ENCODE measurements around the gene UGT2A2. TPM values are rescaled to one million over a fixed set of nuclear protein-coding genes. Genes with fewer than 3 reads are reported as not detected.

The UGT2A2 gene
- total RNA-seq, 1 donor from 2014 or later, result not detected

DNA sequence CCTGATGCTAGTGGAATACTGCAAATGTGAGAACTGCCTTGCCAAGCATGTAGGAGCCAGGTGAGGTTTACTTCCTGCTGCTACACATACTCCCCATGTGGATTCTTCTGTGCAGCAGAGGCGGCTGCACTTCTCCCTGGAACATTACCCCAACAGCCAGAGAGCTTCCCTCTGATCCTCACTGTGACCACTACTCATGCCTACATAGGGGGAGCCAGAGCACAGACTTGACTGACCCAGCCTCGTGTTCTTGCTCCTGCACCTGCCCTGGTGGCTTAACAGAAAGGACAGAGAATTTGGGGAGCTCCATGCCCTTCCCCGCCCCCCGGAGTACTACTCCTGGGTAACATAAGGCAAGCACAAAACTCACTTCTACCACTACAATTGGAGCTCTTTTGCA is 38.4 kb downstream of the UGT2A2 start:
- intact Hi-C loops (cut with micrococcal nuclease), result no loop called here

DNA sequence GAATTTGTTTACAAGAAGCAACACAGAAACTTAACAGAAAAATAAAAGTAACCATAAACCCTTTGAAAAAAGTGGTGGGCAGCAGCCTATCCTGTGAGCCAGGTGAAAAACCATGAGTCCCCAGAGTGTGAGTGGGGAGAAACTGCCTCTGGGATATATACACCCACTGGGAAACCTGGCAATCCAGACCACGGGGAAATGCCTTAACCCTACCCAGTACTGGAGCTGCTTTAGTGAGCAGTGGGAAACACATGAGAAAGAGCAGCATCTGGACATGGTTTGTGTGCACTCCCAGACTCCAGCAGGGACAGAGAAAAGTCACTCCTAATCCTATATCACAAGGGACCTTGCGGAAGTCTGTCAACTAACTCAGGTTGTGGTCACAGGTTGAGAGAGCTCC is 39.4 kb downstream of the UGT2A2 start:
- no peaks in the 10 kb centered on the region for H3K36me3 Mint-ChIP-seq (ENCODE audit: low read depth)
- H3K9me3 Mint-ChIP-seq, result no peaks in the 10 kb centered on the region
- H3K4me1 Mint-ChIP-seq, result no peaks in the 10 kb centered on the region
- no peak overlapping the region for H3K27ac Mint-ChIP-seq
- no peak overlapping the region for H3K4me3 Mint-ChIP-seq
- H3K27me3 Mint-ChIP-seq, result no peaks in the 10 kb centered on the region
- DNase-seq, result no peak
- intact Hi-C loops (cut with micrococcal nuclease), result no loop called here

More for the DNA sequence above, 38.4 kb downstream of the UGT2A2 start:
- Mint-ChIP-seq H3K4me1 (no peaks in the 10 kb centered on the region), H3K36me3 (ENCODE audit: low read depth) (no peaks in the 10 kb centered on the region), H3K4me3 (no peak overlapping the region), H3K27ac (no peak overlapping the region), H3K9me3 (peaks cover 5% of the 10 kb centered on the region), H3K27me3 (no peaks in the 10 kb centered on the region)
- DNase-seq, result no peak

DNA sequence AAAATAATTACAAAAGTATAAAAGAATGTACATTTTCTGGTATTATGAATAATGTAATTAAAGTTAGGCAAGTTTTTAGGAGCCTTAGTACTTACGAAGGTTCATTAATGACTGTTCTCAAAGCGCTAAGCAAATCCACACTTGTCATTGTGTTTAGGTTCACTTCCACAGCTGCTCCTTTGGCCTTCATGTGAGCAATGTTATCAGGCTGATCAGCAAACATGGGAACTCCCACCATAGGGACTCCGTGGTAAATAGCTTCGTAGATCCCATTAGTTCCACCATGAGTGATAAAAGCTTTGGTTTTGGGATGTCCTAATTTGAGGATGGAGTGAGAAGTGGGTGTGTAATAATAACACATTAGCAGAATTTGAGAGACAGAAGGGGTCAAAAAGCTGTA is 45.1 kb downstream of the UGT2A2 start:
- Mint-ChIP-seq H3K4me3 (no peak overlapping the region), H3K9me3 (no peaks in the 10 kb centered on the region), H3K4me1 (no peaks in the 10 kb centered on the region), H3K27ac (no peak overlapping the region), H3K27me3 (no peaks in the 10 kb centered on the region), H3K36me3 (ENCODE audit: low read depth) (no peaks in the 10 kb centered on the region)
- DNase-seq, result no peak
- intact Hi-C loops (cut with micrococcal nuclease), result no loop called here

GRCh38 chr4:69591364-69591763 is 48.1 kb downstream of the UGT2A2 start:
- no peak overlapping the region for H3K27ac Mint-ChIP-seq
- no peaks in the 10 kb centered on the region for H3K27me3 Mint-ChIP-seq
- no peaks in the 10 kb centered on the region for H3K4me1 Mint-ChIP-seq
- no peaks in the 10 kb centered on the region for H3K36me3 Mint-ChIP-seq (ENCODE audit: low read depth)
- no peaks in the 10 kb centered on the region for H3K9me3 Mint-ChIP-seq
- intact Hi-C loops (cut with micrococcal nuclease), result no loop called here
- H3K4me3 Mint-ChIP-seq, result no peak overlapping the region
- DNase-seq, result no peak

GRCh38 chr4:69589884-69590283 is 49.6 kb downstream of the UGT2A2 start:
- H3K36me3 Mint-ChIP-seq (ENCODE audit: low read depth), result no peaks in the 10 kb centered on the region
- no peak overlapping the region for H3K4me3 Mint-ChIP-seq
- no peak overlapping the region for H3K27ac Mint-ChIP-seq
- intact Hi-C loops (cut with micrococcal nuclease), result no loop called here
- H3K27me3 Mint-ChIP-seq, result no peaks in the 10 kb centered on the region
- no peak for DNase-seq
- no peaks in the 10 kb centered on the region for H3K4me1 Mint-ChIP-seq
- no peaks in the 10 kb centered on the region for H3K9me3 Mint-ChIP-seq

GRCh38 chr4:69584135-69584534 is 55.3 kb downstream of the UGT2A2 start:
- H3K9me3 Mint-ChIP-seq, result no peaks in the 10 kb centered on the region
- H3K4me3 Mint-ChIP-seq, result no peak overlapping the region
- H3K4me1 Mint-ChIP-seq, result no peaks in the 10 kb centered on the region
- DNase-seq, result no peak
- H3K27me3 Mint-ChIP-seq, result no peaks in the 10 kb centered on the region
- no peak overlapping the region for H3K27ac Mint-ChIP-seq
- intact Hi-C loops (cut with micrococcal nuclease), result no loop called here
- no peaks in the 10 kb centered on the region for H3K36me3 Mint-ChIP-seq (ENCODE audit: low read depth)

DNA sequence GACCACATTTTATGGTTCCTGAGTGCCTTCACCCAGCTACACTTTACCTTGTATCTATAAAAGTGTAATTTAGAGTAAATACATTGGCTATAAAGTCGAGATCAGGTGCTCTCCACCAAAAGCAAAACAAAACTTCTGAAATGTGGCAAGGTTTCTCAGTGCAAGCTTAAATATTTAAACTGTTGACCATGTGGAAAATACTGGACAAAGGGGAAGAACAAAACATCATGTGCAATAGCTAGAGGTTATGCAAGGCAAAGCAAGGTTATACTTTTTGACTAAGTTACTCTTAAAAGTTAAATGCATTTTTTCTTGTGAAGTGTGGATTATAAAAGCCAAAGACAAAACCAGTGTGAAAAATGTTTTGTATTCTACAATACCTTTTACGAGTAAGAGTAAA is 55.9 kb downstream of the UGT2A2 start:
- no peak overlapping the region for H3K4me3 Mint-ChIP-seq
- no peaks in the 10 kb centered on the region for H3K36me3 Mint-ChIP-seq (ENCODE audit: low read depth)
- no peaks in the 10 kb centered on the region for H3K27me3 Mint-ChIP-seq
- no peak for DNase-seq
- no peaks in the 10 kb centered on the region for H3K9me3 Mint-ChIP-seq
- H3K27ac Mint-ChIP-seq, result no peak overlapping the region
- H3K4me1 Mint-ChIP-seq, result no peaks in the 10 kb centered on the region
- intact Hi-C loops (cut with micrococcal nuclease), result no loop called here

DNA sequence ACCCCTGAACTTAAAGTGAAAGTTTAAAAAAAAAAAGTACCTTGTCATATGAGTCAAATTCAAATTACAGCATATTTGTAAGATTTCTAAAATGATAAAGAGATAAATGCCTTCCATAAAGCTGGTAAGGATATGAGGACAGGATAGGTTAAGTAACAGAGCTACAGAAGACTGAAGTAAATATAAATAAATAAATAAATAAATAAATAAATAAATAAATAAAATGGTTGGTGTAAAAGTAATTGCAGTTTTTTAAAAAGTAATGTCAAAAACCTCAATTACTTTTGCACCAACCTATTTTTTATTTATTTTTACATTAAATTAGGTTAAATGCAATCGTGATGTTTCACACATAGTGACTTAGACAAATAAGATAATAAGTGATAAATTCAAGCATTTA is 62.2 kb downstream of the UGT2A2 start:
- Mint-ChIP-seq H3K27me3 (no peaks in the 10 kb centered on the region), H3K4me1 (no peaks in the 10 kb centered on the region), H3K27ac (no peak overlapping the region), H3K36me3 (ENCODE audit: low read depth) (no peaks in the 10 kb centered on the region), H3K9me3 (no peaks in the 10 kb centered on the region), H3K4me3 (no peak overlapping the region)
- no peak for DNase-seq
- intact Hi-C loops (cut with micrococcal nuclease), result no loop called here

GRCh38 chr4:69576251-69576877 is 63.1 kb downstream of the UGT2A2 start:
- no peaks in the 10 kb centered on the region for H3K36me3 Mint-ChIP-seq (ENCODE audit: low read depth)
- no peak overlapping the region for H3K4me3 Mint-ChIP-seq
- no peak for DNase-seq
- H3K4me1 Mint-ChIP-seq, result no peaks in the 10 kb centered on the region
- no peak overlapping the region for H3K27ac Mint-ChIP-seq
- intact Hi-C loops (cut with micrococcal nuclease), result no loop called here
- no peaks in the 10 kb centered on the region for H3K9me3 Mint-ChIP-seq
- no peaks in the 10 kb centered on the region for H3K27me3 Mint-ChIP-seq

- intact Hi-C loops (cut with micrococcal nuclease), result no loop called here
- Mint-ChIP-seq H3K4me1 (no peaks in the 10 kb centered on the region), H3K27me3 (no peaks in the 10 kb centered on the region), H3K36me3 (ENCODE audit: low read depth) (no peaks in the 10 kb centered on the region), H3K9me3 (no peaks in the 10 kb centered on the region), H3K4me3 (no peak overlapping the region), H3K27ac (no peak overlapping the region)
- DNase-seq, result no peak
These were observed 70.7 kb downstream of the UGT2A2 start for GRCh38 chr4:69568787-69569186.

DNA sequence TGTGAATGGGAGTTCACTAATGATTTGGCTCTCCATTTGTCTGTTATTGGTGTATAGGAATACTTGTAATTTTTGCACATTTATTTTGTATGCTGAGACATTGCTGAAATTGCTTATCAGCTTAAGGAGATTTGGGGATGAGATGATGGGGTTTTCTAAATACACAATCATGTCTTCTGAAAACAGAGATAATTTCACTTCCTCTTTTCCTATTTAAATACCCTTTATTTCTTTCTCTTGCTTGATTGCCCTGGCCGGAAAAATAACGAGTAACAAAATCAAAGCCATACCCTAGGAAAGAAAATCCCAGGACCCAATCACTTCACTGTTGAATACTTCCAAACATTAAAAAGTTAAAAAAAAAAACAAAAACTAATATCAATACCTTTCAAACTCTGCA is 76.0 kb downstream of the UGT2A2 start:
- Mint-ChIP-seq H3K27me3 (no peaks in the 10 kb centered on the region), H3K4me1 (no peaks in the 10 kb centered on the region), H3K36me3 (ENCODE audit: low read depth) (no peaks in the 10 kb centered on the region), H3K27ac (no peak overlapping the region), H3K9me3 (no peaks in the 10 kb centered on the region), H3K4me3 (no peak overlapping the region)
- intact Hi-C loops (cut with micrococcal nuclease), result no loop called here
- DNase-seq, result no peak

GRCh38 chr4:69549651-69550050 is 89.8 kb downstream of the UGT2A2 start:
- no peaks in the 10 kb centered on the region for H3K36me3 Mint-ChIP-seq (ENCODE audit: low read depth)
- no peaks in the 10 kb centered on the region for H3K4me1 Mint-ChIP-seq
- intact Hi-C loops (cut with micrococcal nuclease), result no loop called here
- no peaks in the 10 kb centered on the region for H3K9me3 Mint-ChIP-seq
- no peaks in the 10 kb centered on the region for H3K27me3 Mint-ChIP-seq
- H3K27ac Mint-ChIP-seq, result no peak overlapping the region
- no peak for DNase-seq
- H3K4me3 Mint-ChIP-seq, result no peak overlapping the region

- H3K4me3 Mint-ChIP-seq, result no peak overlapping the region
- no peaks in the 10 kb centered on the region for H3K9me3 Mint-ChIP-seq
- no peaks in the 10 kb centered on the region for H3K36me3 Mint-ChIP-seq (ENCODE audit: low read depth)
- H3K4me1 Mint-ChIP-seq, result no peaks in the 10 kb centered on the region
- intact Hi-C loops (cut with micrococcal nuclease), result no loop called here
- no peak overlapping the region for H3K27ac Mint-ChIP-seq
- no peak for DNase-seq
- no peaks in the 10 kb centered on the region for H3K27me3 Mint-ChIP-seq
These were observed 93.2 kb downstream of the UGT2A2 start for GRCh38 chr4:69546134-69546765.
